HG02759 (cell line): ENCODE measurements around the gene NEK5.
"Not testable (repeated sequence)": the region's sequence is repeated elsewhere in the genome, so short reads cannot be mapped to it uniquely, and the experiment has no call there.

Experiments
- ATAC-seq: cut with Tn5 transposase; IDR thresholded peaks from one replicate; pipeline ENCODE4 v1.9.1; 2021; ENCODE audit warnings: mild to moderate bottlenecking, moderate library complexity; ENCODE audit not compliant: unreplicated experiment

Gene NEK5

GRCh38 chr13:52128714-52129700 lies at the start of gene NEK5:
TSS of gene NEK5 (minus strand) at chr13:52129073. CDS start at chr13:52127482, 1,591 bp downstream.
- peak; percentile 83 for ATAC-seq

GRCh38 chr13:52177276-52177675 lies 48.4 kb upstream of the NEK5 start:
- ATAC-seq: no peak

- not testable (repeated sequence) for ATAC-seq
Observed at GRCh38 chr13:52173970-52174369, 45.1 kb upstream of the NEK5 start.

GRCh38 chr13:52173373-52173772 lies 44.5 kb upstream of the NEK5 start:
- no peak for ATAC-seq

- ATAC-seq: not testable (repeated sequence)
Observed at GRCh38 chr13:52171686-52172085, 42.8 kb upstream of the NEK5 start.

- ATAC-seq: not testable (repeated sequence)
Observed at GRCh38 chr13:52170828-52171391, 42.0 kb upstream of the NEK5 start.

- ATAC-seq: no peak
Observed at GRCh38 chr13:52169839-52170238, 41.0 kb upstream of the NEK5 start.

GRCh38 chr13:52165411-52165810 lies 36.5 kb upstream of the NEK5 start:
- ATAC-seq: no peak

GRCh38 chr13:52164989-52165388 lies 36.1 kb upstream of the NEK5 start:
- no peak for ATAC-seq

GRCh38 chr13:52163878-52164277 lies 35.0 kb upstream of the NEK5 start:
- ATAC-seq: not testable (repeated sequence)

- no peak for ATAC-seq
Observed at GRCh38 chr13:52162279-52163101, 33.6 kb upstream of the NEK5 start.

- no peak for ATAC-seq
Observed at GRCh38 chr13:52161181-52161646, 32.3 kb upstream of the NEK5 start.

GRCh38 chr13:52160506-52160905 lies 31.6 kb upstream of the NEK5 start:
- no peak for ATAC-seq

GRCh38 chr13:52160053-52160452 lies 31.2 kb upstream of the NEK5 start:
- no peak for ATAC-seq

GRCh38 chr13:52159159-52159982 lies 30.5 kb upstream of the NEK5 start, which contains the start of gene NEK3:
TSS of gene NEK3 (minus strand) at chr13:52159597. CDS start at chr13:52156191, 3,406 bp downstream.
- peak; percentile 86 for ATAC-seq

GRCh38 chr13:52158629-52159158 lies 29.8 kb upstream of the NEK5 start:
- ATAC-seq: peak; percentile 25

- ATAC-seq: no peak
Observed at GRCh38 chr13:52156724-52157261, 27.9 kb upstream of the NEK5 start.

GRCh38 chr13:52155177-52155576 lies 26.3 kb upstream of the NEK5 start:
- ATAC-seq: no peak

- no peak for ATAC-seq
Observed at GRCh38 chr13:52147225-52147624, 18.4 kb upstream of the NEK5 start.

- no peak for ATAC-seq
Observed at GRCh38 chr13:52141299-52141698, 12.4 kb upstream of the NEK5 start.
